NCI-H510A (cell line): ENCODE data around the gene DST.

Source experiments
- DNase-seq: peaks from one replicate; lab custom pipeline; 2025; lab: John Stamatoyannopoulos, UW

Gene DST

GRCh38 chr6:56624046-56624727, 18.5 kb downstream of the DST start:
- no peak for DNase-seq

GRCh38 chr6:56620229-56620868, 22.3 kb downstream of the DST start:
- DNase-seq = no peak

DNA sequence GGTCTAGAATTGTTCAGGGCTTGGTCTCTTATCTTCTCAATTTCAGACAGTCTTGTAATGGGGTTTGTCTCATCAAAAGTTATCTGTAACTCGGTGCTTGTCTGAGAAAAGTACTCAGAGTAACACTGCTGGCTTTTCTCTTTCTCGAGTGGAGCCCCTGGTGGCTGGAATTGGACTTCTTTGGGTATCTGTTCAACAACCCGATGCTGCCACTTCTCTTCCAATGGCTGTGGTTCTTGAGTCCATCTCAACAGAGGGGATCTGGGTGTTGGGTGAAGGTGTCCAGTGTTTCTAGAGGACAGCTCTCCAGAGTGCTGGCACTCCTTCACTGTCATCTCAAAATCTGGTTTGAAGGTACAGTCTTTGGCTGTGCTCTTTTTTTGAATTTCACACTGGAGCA, 24.6 kb downstream of the DST start:
- DNase-seq = no peak

DNA sequence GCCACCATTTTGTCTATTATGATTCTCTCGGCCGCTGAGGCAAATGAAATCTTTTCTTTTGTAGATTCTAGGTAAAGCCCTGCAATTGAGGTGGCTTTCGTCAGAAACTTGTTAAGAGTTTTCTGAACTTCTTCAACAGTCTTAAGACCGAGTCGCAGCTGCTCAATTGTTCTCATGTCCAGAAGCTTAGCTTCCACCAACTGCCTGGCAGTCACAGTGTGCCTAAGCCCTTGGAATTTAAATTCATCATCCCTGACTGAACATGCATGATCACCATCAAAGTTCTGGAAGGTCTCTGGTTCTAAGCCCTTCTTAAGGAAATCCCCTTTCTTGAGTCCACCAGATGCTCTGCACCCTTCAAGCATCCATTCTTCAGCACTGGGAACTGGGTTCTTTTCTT, 25.7 kb downstream of the DST start:
- DNase-seq = no peak

DNA sequence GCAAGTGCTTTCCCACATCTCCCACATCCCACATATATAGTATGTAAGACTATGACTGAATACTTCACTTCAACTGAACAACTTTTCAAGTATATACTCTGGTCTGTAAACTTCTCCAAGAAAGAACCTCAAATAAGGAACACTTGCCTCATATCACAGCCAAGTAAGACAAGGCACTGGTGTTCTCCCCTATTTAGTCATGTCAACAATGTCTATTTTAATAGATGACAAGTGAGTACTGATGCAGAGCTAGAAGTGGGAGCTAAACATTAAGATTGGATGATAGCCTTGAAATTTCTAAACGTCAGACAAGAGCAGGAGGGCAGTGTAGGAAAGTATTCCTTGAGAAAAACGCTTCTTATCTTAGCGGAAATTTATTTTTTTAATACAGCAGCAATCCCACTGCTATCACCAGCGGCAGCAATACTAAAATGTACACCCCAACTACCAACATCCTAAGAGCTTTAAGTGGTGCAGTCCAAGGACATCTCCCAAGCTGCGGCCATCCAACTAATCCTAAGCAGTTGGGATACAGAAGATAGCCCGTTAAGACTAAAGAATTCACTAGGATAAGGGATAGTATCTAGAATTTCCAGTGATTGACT, 29.3 kb downstream of the DST start:
- DNase-seq = no peak

- no peak for DNase-seq
Measured at GRCh38 chr6:56608332-56608731, 34.4 kb downstream of the DST start.

DNA sequence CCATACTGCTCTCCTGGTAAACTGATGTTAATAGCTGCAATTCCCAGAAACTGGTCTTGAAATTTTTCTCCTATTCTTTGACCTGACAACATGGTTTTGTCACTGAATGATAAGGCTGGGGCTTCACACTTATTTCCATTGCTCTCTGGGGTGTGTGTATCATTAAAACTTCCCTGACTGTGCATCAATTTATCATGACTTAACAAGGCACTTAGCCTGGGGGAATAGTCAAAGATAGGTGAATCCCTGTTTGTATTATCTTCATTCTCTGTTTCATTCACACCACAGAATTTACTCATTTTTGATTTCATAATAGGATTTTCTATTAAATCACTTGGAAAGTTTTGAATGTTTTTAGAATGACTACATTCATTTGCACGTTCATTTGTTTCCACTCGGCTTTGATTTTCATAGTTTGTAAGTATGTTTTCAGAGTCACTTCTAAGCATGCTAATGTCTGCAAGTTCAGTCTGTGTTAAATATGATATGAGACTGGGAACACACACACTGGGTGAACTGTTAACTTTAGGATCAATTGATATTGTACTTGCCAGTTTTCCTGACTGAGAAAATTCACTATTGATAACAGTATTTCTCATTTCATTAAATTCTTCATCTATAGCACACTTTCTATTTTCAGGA, 35.5 kb downstream of the DST start:
- DNase-seq = no peak

GRCh38 chr6:56605435-56605834, 37.3 kb downstream of the DST start:
- DNase-seq = no peak

- no peak for DNase-seq
Measured at GRCh38 chr6:56604186-56604585, 38.5 kb downstream of the DST start.

DNA sequence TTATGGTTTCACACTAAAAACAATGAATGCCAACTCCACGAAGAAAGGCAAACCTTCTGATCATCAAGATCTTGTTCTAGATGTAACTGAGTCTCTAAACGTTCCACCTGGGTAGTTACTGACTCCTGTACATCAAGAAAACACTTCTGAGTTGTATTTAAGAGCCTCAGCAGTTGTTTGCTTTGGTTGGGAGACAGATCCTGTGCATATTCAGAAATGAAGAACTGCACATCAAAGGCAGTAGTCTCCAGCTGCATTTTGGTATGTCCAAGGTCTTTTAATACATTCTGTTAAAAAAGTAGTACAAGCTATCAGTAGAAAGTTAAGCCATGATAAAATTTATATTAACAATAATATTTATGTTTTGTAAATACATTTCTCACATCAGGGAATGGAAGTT, 41.3 kb downstream of the DST start:
- DNase-seq = no peak

DNA sequence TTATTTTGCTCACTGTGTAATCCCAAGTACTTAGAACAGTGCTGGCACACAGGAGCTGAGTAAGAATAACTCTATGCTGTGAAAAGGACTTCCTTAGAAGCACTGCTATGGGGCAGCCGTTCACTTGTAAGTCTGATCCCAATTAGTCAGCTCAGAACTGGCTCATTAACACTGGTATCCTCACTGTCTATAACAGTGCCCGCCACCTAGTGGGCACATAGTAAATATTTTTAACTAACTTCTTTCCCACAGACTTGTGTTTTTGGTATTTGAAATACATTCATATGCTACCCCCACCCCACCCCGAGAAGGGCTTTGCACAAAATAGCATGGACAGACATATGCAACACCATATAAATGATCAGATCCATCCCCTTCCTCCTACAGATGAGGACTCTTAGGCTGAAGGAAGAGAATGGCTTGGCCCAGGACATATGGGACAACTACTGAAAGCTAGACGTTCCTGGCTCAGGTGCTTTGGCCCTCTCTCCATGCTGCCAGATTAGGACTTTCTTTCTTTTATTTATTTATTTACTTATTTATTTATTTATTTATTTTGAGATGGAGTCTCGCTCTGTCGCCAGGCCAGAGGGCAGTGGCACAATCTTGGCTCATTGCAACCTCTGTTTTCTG, 47.1 kb downstream of the DST start:
- DNase-seq = peak; percentile 68

DNA sequence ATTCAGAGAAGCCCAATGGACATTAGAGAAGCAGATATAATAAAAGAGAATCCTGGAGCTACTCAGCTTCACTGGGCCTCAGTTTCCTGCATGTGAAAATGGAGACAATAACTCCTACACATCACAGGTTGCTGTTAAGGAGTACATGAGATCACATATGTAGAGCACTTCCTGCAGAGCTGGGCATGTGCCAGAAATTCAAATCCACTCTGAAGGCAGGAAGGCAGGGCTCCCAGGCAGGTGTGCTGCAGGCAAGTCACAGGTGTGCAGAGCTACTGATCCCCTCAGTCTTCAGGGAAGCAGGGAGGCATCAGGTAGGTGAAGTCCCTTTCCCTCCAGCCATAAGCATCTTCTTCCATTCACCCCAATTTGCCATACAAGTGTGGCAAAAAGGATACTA, 48.0 kb downstream of the DST start:
- peak; percentile 90 for DNase-seq

DNA sequence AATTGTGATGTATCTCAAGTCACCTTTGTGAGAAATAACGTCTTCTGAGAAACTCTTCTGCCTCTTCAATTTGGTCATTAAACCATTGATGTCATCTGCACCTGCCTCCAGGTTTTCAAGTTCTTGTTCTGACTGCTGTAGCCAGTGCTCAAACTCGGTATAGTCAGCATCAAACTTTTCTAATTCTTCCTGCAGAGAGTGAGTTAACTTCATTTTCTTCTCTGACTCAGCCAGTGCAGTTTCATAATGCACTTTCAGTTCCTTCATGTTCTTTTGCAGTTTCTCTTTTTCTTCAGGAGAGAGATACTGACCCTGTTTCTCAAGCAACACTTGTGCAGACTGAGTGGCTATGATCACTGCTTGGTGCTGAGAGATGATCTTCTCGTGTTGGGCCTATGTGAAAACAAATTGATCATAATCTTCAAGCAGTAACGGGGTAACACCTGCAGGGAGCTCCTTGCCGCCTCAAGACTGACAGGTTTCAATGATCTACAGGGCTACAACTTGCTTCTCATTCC, 48.8 kb downstream of the DST start:
- no peak for DNase-seq

- no peak for DNase-seq
Measured at GRCh38 chr6:56582236-56582635, 60.5 kb downstream of the DST start.

DNA sequence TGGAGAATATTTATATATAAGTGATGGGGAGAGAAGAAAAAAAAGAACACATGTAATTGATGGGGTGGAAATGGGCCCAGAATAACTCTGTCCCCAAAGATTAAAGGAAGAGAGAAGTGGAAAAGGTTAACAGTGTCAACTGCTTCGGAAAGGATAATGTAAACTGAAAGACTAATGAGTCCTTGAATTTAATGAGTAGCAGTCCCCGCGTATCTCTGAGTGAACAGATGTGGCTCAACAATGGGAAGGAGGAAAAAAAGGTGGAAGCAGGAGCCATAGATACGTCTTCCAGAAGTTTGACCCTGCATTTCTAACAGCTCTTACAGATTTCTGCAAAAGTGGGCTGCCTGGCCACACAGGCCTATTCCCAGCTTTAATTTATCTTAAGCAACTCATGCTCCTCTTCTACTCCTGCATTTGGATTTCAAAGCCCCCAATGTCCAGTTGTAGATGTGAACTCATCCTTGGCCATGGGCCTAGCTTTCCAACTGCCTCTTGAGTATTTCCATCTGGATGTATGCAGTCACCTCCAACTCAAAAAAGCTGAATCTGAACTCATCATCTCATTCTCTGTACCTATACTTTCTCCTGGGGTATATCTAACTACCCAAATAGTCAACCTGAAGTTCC, 61.3 kb downstream of the DST start:
- no peak for DNase-seq

DNA sequence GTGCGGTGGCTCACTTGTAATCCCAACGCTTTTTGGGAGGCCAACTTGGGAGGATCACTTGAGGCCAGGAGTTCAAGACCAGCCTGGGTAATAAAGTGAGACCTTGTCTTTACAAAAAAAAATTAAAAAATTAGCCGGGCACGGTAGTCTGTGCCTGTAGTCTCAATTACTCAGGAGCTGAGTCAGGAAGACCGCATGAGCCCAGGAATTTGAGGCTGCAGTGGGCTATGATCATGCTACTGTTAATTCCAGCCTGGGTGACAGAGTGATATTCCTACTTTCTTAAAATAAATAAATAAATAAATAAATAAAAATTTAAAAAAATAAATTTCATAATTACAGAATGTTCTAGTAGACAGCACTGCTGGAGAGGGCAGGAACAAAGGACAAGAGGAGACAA, 62.4 kb downstream of the DST start:
- no peak for DNase-seq

GRCh38 chr6:56579155-56579851, 63.4 kb downstream of the DST start:
- DNase-seq = no peak

DNA sequence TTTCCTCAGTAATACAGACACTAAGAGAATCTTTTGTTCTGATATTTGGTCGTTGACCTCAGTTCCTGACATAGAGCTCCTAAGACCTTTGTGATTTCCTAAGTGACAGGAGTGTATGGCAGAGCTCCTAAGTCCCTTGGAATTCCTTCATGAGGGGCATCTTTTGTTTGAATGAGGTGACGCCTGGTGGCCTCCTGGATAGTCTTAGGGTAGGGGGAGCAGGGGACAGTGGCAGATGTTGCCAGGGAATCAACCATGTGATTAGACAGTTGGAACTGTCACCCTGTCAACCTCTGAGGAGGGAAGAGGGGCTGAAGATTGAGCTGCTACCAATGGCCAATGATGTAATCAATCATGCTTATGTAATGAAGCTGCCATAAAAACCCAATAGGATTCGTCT, 67.0 kb downstream of the DST start:
- DNase-seq = no peak

DNA sequence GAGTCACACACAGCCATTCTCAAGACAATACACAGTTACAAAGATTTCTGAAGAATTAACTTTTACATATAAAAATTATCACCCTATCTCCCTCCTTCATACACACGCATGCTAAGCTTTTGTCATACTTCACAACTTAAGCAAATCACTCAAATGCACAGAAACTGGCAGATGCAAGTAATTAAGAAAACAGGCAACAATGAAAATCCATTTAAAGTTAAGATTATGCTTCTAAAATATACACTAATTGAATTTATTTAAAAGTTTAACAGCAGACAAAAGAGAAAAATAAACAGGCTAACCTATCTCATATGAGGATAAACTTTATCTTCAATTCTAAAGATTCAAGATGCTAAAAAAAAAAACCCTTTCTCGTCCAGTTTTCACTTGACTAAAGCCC, 68.4 kb downstream of the DST start:
- no peak for DNase-seq

- DNase-seq = no peak
Measured at GRCh38 chr6:56573624-56574023, 69.1 kb downstream of the DST start.

- DNase-seq = no peak
Measured at GRCh38 chr6:56572788-56573471, 69.8 kb downstream of the DST start.
